ENCODE measurements around the gene SCD5.

DNA sequence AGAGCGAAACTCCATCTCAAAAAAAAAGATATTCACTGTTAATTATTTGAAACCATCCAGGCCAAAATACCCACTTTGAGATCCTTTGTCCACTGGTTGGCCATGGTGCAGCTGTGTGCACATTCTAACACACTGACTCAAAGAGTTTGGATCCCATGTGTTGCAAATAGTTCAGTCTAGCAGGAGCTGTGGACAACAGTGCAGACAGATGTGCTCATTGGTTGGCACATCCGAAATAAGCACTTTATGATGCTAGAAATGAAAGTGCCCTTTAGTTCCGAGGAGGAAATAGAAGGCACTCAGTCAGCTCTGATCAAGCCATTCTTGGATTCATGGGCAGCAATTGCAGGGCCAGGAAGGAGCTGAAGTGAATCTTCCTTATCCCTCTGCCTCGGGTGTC lies 173.8 kb downstream of the SCD5 start:
- TF ChIP-seq CTCF (IDR thresholded peaks at IDR 0.05) (no peak), ZFX (IDR thresholded peaks at IDR 0.05; ENCODE audit: borderline replicate concordance) (no peak)

Measured in 22Rv1 (cell line).